GM12873 (cell line): ENCODE measurements around the gene CDC42BPB.

Source experiments
- TF ChIP-seq, protein P1 (sequence below): IDR thresholded peaks from 2 replicates; pipeline ENCODE4 v1.5.1; 2012; ENCODE audit warnings: low read depth, mild to moderate bottlenecking, moderate library complexity, low read length, control low read depth; ENCODE audit not compliant: insufficient read depth; ENCODE audit errors: missing control alignments

CDC42BPB gene

DNA sequence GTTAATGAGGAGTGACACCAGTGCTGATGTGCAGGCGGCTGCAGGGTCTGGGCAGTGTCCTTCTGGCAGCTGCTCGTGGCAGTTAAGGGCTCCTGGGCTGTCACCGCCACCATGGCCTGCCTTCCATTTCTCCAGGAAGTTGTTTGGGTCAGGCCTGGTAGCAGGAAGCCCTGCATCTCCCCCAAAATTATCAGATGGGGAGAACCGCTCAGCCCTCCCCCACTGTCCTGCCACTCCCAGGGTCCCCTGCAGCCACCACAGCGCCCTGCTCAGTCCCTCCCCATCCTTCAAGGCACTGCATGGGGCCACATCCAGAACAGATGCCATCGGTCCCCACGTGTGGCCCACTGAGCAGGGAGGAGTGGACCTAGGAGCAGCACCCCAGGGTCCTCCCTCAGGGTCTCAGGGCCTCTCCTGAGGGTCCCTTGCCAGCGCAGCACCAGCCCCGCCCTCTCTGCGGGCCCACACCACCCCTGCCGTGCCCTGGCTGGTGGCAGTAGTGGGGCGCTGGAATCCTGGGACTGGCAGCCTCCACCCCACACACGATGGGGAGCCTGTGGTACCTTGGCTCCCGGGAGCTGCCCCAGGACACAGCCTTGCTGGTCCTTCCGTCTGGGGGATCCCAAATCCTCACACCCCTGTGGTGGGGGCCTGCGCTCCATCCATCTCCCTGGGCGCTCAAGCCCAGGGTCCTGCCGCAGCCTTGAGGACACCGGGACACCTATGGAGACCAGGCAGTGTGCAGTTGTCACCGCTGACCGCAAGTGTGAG is 145.2 kb downstream of the CDC42BPB start:
- TF ChIP-seq, protein P1, sequence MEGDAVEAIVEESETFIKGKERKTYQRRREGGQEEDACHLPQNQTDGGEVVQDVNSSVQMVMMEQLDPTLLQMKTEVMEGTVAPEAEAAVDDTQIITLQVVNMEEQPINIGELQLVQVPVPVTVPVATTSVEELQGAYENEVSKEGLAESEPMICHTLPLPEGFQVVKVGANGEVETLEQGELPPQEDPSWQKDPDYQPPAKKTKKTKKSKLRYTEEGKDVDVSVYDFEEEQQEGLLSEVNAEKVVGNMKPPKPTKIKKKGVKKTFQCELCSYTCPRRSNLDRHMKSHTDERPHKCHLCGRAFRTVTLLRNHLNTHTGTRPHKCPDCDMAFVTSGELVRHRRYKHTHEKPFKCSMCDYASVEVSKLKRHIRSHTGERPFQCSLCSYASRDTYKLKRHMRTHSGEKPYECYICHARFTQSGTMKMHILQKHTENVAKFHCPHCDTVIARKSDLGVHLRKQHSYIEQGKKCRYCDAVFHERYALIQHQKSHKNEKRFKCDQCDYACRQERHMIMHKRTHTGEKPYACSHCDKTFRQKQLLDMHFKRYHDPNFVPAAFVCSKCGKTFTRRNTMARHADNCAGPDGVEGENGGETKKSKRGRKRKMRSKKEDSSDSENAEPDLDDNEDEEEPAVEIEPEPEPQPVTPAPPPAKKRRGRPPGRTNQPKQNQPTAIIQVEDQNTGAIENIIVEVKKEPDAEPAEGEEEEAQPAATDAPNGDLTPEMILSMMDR: no peak

DNA sequence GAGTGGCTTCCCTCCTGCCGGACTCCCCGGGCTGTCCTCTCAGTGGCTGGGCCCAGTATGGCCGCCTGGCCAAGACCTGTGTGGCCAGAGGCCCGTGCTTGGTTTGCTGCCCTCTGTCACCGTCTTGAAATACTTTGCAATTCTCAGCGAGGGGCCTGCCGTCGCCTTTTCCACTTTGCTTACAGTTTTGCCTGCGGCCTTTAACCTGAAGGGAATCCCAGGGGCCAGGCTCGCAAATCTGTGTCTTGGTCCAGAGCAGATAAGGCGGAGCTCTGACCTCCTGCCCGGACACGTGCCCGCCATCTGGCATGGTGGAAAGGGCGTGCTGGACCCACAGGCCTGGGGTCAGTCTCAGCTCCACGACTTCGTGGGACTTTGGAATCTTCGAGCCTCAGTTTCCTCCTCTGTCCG is 145.8 kb downstream of the CDC42BPB start:
- TF ChIP-seq, protein P1: no peak

DNA sequence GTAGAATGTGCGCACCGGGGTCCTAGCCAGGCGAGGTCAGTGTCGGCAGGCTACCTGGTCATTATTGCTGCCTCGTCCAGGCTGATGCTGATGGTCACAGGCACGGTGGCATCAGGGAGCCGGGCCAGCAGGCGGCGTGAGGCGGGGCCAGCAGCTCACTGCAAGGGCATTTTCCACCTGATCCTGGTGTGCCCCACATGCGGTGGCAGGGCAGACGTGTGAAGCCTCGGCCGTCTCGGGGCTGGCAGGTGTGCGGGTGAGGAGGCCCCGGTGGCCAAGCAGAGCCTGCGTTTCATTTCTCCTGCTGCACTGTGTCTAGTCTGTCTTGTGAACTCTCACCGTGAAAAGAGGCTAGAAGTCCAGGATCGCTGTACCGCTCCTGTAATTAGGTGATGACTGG is 146.9 kb downstream of the CDC42BPB start:
- TF ChIP-seq, protein P1: no peak

DNA sequence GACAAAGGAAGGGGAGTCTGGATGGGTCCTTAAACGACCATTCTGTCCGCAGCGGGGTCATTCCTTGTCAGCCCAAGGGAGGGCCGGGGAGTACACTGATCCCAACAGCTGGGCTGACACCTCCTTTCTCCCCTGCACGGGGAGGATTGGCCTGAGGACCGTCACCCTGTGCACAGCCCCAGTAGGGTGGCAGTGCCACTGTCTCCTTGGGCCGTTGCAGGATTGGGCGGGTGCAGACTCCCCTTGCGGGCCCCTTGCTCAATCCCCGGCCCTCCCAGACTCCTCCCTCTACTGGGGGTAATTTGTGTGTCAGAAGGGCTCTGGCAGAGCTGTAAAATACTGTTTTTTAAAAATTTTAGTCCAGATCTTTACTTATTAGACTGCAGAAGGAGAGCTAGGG is 147.4 kb downstream of the CDC42BPB start:
- TF ChIP-seq, protein P1: no peak

DNA sequence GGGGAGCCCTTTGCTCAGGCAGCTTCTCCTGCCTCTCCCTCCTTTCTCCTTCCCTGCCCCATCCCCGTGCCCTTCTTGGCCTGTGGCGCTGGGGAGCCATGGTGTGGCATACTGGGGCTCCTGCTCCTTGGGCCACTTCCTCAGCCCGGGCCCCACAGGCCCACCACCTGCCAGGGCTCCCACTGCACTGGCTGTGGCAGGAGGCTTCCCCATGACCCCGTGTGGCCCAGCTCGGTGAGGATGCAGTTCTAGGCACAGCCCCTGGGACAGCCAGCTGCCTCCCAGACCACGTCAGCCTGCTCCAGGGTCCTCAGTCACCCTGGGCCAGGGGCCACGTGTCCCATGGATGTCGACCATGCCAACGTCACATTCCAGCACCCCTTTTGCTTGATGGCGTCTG is 147.9 kb downstream of the CDC42BPB start:
- TF ChIP-seq, protein P1: no peak

DNA sequence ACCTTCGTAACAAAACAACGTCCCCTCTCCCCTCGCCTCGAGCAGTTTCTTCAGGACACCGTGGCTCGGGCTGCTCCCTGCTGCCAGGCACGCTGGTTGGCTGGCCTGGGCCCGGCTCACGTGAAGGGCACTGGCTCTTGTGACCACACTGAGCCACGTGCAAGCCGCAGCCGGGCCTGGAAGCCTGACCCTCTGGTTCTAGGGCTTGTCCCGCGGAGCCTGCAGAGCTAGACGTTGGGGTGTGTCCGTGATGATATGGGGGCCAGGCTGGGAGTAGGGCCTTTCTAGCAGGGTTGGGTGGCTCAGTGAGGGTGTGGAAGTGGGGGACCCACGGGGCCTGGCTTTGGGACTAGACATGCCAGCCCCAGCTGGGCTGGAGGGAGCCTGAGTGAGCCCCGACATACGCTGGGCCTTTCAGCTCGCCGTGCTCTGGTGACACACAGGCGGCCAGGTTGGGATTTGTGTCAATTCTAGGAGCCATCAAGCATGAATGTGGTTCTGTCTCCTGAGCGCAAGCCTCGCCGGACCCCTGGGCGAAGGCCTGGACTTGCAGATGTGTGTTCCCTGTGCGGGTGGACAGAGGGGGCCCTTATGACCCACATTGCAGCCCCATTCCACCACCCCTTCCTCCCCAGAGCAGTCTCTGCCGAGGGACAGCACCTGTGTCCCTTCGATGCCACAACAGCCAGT is 148.4 kb downstream of the CDC42BPB start:
- TF ChIP-seq, protein P1: no peak

DNA sequence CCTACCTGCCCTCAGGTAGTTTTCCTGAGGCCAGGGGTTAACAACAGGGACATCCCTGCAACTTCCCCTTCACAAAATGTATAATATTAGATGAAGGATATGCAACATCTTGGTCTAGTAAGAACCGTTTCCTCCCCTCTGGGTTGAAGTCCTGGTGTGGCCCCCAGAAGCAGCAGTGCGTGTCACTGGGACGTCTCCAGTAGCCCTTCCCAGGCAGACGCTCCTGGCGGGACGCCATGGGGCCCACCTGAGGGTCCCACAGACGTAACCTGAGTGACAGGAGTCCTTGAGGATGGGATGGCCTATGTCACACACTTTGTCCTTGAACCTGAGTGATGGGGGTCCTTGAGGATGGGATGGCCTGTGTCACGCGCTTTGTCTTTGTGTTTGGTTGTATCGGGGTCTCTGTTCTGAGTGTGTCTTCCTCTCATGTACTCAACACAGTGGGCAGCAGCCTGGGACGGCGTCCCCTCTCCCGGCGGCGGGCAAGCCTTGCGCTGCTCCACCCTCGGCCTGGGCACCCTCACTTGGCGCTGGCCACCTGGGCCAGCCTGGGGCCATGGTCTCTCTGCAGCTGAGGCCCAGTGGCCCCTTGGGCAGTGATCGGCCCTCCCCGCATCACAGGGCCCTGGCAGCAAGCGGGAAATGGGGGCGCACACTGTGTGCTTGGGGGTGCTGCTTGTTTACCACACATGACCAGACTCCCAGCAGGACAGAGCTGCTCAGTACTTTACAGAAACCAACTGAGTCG is 149.2 kb downstream of the CDC42BPB start:
- TF ChIP-seq, protein P1: no peak
